HuH-7 (cell line): ENCODE results near the gene SMARCB1.

Experiments
- DNase-seq: peaks from one replicate; pipeline ENCODE4 v3.0.0; 2011; ENCODE audit warnings: low spot score

SMARCB1 gene

DNA sequence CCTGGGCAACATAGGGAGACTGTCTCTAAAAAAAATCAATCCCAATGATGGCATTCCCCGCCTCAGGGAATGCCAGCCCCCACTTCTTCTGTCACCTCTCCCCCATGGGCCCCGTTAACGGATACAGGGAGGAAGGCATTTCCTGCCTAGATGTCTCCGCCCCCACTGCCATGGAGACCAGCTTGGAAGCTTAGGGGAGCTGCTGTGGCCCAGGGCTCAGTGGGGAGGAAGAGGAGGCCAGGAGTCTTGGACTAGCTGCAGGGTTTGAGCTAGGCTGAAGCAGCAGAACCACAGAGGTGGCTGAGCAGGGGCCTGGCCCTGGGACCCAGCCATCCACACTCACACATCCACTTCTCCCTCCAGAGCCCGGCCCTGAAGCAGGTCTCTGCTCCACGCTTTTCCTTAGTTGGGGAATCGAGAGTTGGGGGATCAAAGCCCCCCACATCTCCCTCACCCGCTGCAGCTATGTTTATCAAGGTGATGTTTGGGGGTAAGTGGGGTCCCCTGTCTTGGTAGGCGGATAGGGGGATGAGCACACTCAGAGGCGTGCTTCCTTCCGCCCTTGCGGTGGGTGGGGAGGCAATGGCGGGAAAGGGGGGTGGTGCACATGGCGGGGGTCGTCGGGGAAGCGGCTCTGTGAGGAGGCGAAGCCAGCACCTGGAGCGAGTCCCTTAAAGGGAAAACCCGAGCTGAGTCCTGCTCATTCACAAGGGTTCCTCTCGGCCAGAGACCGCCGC is 23.8 kb upstream of the SMARCB1 start, which contains the start of gene C22orf15:
C22orf15 (plus strand) TSS at position 149 of the 737 bp plus-strand sequence; CDS start at position 466, 317 bp downstream.
- no peak for DNase-seq

DNA sequence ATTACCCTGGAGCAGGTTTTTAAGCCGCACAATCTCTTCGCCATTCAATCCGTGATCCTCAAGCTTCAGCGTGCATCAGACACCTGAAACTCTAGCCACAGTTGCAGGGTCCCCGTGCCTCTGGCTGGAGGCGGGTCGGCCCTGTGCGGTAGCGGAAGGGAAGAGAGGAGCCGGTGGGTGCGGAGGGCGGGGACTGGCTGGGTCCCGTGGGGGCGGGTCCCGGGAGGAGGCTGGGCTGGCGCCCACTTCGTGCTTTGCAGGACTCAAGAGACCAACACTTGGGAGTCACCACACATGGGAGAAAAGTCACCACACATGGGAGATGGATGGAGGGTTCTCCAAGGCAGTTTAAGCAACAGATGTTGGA is 23.2 kb upstream of the SMARCB1 start:
- DNase-seq, result no peak

GRCh38 chr22:23763954-23764353 is 22.8 kb upstream of the SMARCB1 start:
- DNase-seq, result no peak

DNA sequence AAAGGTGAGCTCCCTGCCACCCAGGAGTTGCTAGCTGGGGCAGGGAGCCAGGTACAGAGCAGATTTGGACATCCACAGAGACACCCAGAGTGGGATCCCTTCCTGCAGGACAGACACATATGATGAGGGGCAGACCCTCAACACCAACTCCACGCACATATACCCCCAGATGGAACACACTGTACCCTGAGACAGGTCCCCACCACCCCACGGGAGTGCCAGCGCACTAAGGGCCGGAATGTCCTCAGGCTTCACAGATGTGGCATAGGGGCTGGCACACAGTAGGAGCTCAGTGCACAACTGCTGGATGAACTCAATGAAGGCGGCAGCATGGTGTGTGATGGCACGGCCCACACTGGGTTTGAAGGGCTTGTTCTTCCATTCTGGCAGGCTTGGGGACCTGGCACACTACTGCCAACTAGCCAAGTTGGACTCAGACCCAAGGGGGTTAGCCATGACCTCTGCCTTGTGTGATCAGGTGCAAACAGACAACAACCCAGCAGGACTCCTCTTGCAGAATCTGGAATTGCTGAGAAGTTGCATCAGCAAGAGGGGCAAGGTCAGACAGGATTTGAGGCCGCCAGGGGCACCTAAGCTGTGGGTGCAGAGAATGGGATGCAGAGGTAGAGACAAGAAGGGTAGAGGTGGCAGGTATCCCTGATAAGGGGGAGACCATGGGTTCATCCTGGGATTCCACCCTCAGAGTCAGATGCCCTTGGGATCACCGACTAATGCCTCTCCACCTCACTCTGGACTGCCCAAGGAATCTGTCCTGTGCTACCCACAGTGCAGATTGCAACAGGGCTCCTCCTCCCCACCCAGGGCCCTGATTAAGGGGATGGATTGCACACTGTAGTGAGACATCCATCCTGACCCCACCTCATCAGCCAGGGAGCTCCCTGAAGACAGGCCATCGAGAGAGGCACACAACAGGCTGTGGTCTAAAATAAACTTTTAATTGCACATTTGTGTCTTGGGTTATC is 21.6 kb upstream of the SMARCB1 start:
- no peak for DNase-seq

- no peak for DNase-seq
Measured at GRCh38 chr22:23767303-23767672, 19.5 kb upstream of the SMARCB1 start.

DNA sequence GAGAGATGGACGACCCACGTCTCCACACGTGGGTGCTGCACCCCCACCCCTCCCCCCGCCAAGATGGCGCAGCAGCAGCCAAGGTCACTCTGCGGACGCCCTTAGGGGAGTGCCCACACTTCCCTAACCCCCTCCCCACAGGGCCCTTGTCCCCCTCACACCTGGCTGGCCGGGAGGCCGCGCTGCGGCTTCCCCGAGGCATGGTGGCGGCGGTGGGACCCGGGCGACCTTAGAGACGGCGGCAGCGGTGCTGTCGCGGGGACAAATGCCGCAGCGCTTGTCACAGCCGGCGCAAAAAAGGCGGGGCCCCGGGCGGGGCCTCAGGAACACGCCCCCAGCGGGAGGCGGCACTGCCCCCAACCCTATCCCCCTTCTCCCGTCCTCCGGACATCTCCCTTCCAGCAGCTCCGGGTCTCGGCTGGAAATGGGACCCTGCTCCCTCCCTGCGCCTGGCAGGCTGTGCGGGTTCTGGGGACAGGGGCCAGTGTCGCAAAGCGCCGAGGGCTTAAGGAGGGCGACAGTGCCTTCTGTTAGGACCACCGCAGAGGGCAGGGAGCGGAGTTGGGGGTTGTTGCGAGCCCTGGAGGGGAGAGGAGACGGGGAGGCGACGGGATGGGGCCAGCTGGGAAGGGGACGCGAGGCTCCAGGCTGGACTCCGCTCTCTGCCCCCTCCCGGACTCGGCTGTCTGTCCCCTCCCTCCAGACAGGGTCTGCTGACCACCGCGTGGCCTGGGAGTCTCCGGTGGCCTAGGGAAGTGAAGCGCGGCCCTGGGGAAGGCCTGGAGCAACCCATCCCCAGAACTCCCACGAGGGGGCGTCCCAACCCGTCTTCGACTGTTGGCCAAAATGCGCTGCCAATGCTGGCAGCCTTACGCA is 18.9 kb upstream of the SMARCB1 start, which contains the start of gene CHCHD10:
CHCHD10 (minus strand) TSS at position 300 of the 876 bp plus-strand sequence; CDS start at position 202, 98 bp downstream.
- peak; percentile 97 for DNase-seq

DNA sequence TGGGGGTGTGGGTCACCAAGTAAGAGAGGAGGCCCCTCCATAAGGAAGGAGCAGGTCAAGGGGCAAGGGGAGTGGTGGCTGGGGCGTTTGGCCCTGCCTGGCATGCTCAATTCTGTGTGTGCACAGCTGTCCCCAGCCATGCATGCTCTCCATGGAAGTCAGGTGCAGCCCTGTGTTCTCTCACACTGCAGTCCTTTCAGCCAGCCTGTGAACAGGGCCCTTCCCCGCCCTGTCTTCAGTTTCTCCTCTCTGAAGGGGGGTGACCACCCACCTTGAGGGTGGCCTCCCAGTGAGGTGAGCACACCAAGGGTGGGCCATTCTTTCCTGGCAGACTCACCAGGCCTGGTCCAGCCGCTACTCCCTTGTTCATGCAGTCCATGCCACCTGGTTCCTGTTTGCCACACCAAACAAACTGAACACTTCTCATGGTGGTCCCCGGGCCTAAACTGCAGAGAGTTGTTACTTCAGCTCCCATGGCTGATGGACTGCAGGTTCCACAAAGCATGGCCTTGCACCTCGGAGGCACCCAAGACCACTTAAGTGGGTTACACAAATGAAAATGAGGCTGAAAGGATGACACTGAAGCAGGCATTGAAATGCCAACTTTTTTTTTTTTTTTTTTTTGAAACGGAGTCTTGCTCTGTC is 17.3 kb upstream of the SMARCB1 start:
- DNase-seq, result no peak

- DNase-seq, result no peak
Measured at GRCh38 chr22:23772315-23772648, 14.5 kb upstream of the SMARCB1 start.

GRCh38 chr22:23772649-23773473 is 13.9 kb upstream of the SMARCB1 start, which contains the start of gene MMP11:
TSS of gene MMP11 (plus strand) at chr22:23772849. CDS start at chr22:23772871, 22 bp downstream.
- DNase-seq, result peak; percentile 88

GRCh38 chr22:23773483-23774113 is 13.2 kb upstream of the SMARCB1 start:
- no peak for DNase-seq

DNA sequence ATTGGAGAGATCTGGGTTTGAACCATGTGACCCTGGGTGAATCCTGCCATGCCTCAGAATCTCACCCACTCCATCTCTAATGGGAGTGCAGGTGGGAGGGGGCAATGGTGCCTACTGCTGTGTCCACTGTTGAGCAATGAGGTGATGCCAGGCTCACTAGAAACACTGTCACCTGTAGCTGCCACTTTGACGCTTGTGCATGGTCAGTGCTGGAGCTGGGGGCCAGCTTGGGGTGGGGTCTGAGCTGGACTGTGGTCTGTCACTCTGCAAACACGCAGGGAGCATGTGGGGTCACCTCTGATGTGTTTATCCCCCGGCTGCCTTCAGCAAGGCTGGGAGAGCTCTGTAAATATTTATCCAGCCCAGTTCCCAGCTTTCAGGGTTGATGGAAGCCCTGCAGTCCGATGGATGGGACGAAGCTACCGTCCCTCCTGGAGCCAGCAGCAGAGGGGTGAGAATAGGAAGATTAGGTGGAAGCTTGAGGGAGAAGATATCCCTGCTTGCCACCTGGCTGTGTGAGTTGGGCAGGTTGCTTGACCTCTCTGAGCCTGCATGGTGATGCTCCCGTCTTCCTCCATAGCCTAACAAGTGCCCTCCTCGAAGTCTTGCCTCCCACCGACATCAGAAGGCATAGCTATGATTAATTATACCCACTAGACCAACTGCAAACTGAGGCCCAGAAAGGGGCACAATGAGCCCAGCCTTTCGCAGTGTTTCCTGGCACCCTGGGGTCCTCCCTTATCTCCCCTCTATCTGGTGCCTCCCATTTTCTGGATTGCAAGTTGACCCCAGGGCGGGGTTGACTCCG is 12.4 kb upstream of the SMARCB1 start:
- DNase-seq, result no peak

- DNase-seq, result no peak
Measured at GRCh38 chr22:23774922-23775436, 11.8 kb upstream of the SMARCB1 start.

GRCh38 chr22:23775779-23776375 is 10.9 kb upstream of the SMARCB1 start:
- no peak for DNase-seq

GRCh38 chr22:23777776-23778576 is 8.8 kb upstream of the SMARCB1 start:
- no peak for DNase-seq

DNA sequence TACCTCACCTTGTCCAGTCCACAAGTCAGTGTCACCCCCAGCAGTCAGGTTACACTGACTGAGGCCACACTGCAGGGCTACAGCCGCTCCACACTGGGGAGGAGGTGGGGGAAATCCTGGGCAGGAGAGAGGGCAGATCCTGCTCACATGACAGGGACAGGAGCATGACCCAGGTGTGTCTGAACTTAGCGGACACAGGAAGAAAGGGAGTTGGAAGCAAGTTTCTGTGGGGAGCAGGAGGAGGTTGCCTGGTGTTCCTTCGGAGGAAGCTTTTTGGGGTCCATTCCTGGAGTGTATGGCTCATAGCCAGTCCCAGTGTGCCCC is 8.2 kb upstream of the SMARCB1 start:
- DNase-seq, result no peak

DNA sequence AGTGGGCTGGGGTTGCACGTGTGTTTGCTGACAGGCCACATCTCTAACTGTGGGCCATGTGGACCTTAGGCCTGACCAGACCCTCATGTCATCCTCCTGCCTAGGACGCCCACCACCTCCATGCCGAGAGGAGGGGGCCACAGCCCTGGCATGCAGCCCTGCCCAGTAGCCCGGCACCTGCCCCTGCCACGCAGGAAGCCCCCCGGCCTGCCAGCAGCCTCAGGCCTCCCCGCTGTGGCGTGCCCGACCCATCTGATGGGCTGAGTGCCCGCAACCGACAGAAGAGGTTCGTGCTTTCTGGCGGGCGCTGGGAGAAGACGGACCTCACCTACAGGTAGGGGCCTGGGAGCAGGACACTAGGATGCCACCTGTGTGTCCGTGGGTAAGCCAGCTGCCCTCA is 7.7 kb upstream of the SMARCB1 start:
- DNase-seq, result no peak

- DNase-seq, result no peak
Measured at GRCh38 chr22:23779731-23780130, 7.0 kb upstream of the SMARCB1 start.
